SK-N-SH (cell line): ENCODE measurements around the gene MCC. TPM values are rescaled to one million over a fixed set of nuclear protein-coding genes. Genes with fewer than 3 reads are reported as not detected.

Experiments used
- CTCF ChIA-PET: fragments of 300-600, 350-600 bp; formaldehyde crosslinking; extraction: SDS; loops from one replicate; lab custom pipeline; 2021; lab: Yijun Ruan, JAX
- POLR2A ChIA-PET: fragments of 350-600 bp; sonication (Branson Sonifier 250); formaldehyde crosslinking; extraction: SDS; loops from one replicate; lab custom pipeline; 2020; ENCODE audit warnings: antibody characterized with exemption, inconsistent platforms; lab: Yijun Ruan, JAX
- DNase-seq: peaks from one replicate; pipeline ENCODE4 v3.0.0; 2012
- H2AFZ ChIP-seq: fragments of 200-600 bp; sonication (generic); 2 replicates; pipeline ENCODE4 v1.8.1; 2016; ENCODE audit warnings: antibody characterized with exemption, mild to moderate bottlenecking, low read depth
- H3F3A ChIP-seq: fragments of 200-600 bp; sonication (generic); replicated peaks from 2 replicates; pipeline ENCODE3; 2016; ENCODE audit warnings: antibody characterized with exemption, mild to moderate bottlenecking; ENCODE audit not compliant: insufficient read depth
- H3K27ac ChIP-seq, 2 experiments: fragments of 200-500 bp in 1 of 2; fragments of 200-600 bp in 1 of 2; sonication (Bioruptor generic) in 1 of 2; sonication (generic), shearing (Covaris generic) in 1 of 2; 2 replicates each; pipeline versions ENCODE4 v1.5.1 to v1.6.1; 2014 to 2016; ENCODE audit warnings: low read depth in 2 of 2, inconsistent platforms in 1 of 2, low read length in 1 of 2, mild to moderate bottlenecking in 1 of 2, mixed read lengths in 1 of 2
- H3K27me3 ChIP-seq: fragments of 200-600 bp; sonication (generic), shearing (Covaris generic); 2 replicates; pipeline ENCODE4 v1.6.1; 2016; ENCODE audit warnings: mixed run types; ENCODE audit not compliant: insufficient read depth
- H3K36me3 ChIP-seq, 2 experiments: fragments of 200-500 bp in 1 of 2; fragments of 200-600 bp in 1 of 2; sonication (Bioruptor generic) in 1 of 2; sonication (generic) in 1 of 2; replicated peaks in 1 of 2; 2 replicates each; pipeline versions ENCODE3 to v1.5.1; 2014 to 2016; ENCODE audit warnings: low read length in 1 of 2, mild to moderate bottlenecking in 1 of 2; ENCODE audit not compliant: insufficient read depth in 2 of 2, control insufficient read depth in 1 of 2
- H3K4me1 ChIP-seq, 2 experiments: fragments of 200-500 bp in 1 of 2; fragments of 200-600 bp in 1 of 2; sonication (Bioruptor generic) in 1 of 2; sonication (generic), shearing (Covaris generic) in 1 of 2; 2 replicates each; pipeline versions ENCODE4 v1.5.1 to v1.6.1; 2014 to 2016; ENCODE audit warnings: low read depth in 1 of 2, low read length in 1 of 2, mixed run types in 1 of 2; ENCODE audit not compliant: insufficient read depth in 2 of 2, control insufficient read depth in 1 of 2
- H3K4me2 ChIP-seq: fragments of 200-600 bp; sonication (generic), shearing (Covaris generic); 2 replicates; pipeline ENCODE4 v1.6.1; 2017; ENCODE audit warnings: mixed run types
- H3K4me3 ChIP-seq, 2 experiments: fragments of 200-500 bp in 1 of 2; fragments of 200-600 bp in 1 of 2; sonication (Bioruptor generic) in 1 of 2; sonication (generic), shearing (Covaris generic) in 1 of 2; 2 replicates each; pipeline versions ENCODE4 v1.5.1 to v1.8.1; 2014 to 2016; ENCODE audit warnings: low read depth in 2 of 2, inconsistent platforms in 1 of 2, low read length in 1 of 2, mild to moderate bottlenecking in 1 of 2, mixed read lengths in 1 of 2, moderate library complexity in 1 of 2
- H3K79me2 ChIP-seq: fragments of 200-600 bp; sonication (generic); 2 replicates; pipeline ENCODE4 v1.8.1; 2017; ENCODE audit warnings: mild to moderate bottlenecking; ENCODE audit not compliant: insufficient read depth
- H3K9ac ChIP-seq: fragments of 200-600 bp; sonication (generic); 2 replicates; pipeline ENCODE4 v1.6.1; 2017; ENCODE audit warnings: mixed run types
- H3K9me2 ChIP-seq: fragments of 200-600 bp; sonication (generic); 2 replicates; pipeline ENCODE4 v1.6.1; 2017; ENCODE audit warnings: mixed run types
- H3K9me3 ChIP-seq: fragments of 200-600 bp; sonication (generic); 2 replicates; pipeline ENCODE4 v1.6.1; 2017; ENCODE audit warnings: mixed run types, mild to moderate bottlenecking, moderate library complexity
- H4K20me1 ChIP-seq: fragments of 200-600 bp; sonication (generic); 2 replicates; pipeline ENCODE4 v1.6.1; 2017; ENCODE audit warnings: mild to moderate bottlenecking, mixed run types; ENCODE audit not compliant: insufficient read depth
- CHD2 ChIP-seq: fragments of 150-350 bp; IDR thresholded peaks from 2 replicates; pipeline ENCODE4 v1.6.1; 2018; ENCODE audit warnings: low read length; ENCODE audit not compliant: partially characterized antibody
- CTCF ChIP-seq: fragments of 200-600 bp; sonication (generic); IDR thresholded peaks from 2 replicates; pipeline ENCODE4 v1.6.1; 2017; ENCODE audit warnings: antibody characterized with exemption, mild to moderate bottlenecking, moderate library complexity
- FOSL2 ChIP-seq: IDR thresholded peaks from 2 replicates; pipeline ENCODE4 v1.4.0; 2012; ENCODE audit warnings: low read depth, mild to moderate bottlenecking, moderate library complexity, borderline replicate concordance
- FOXM1 ChIP-seq: IDR thresholded peaks from 2 replicates; pipeline ENCODE4 v1.4.0; 2012; ENCODE audit warnings: low read depth, mild to moderate bottlenecking
- JUND ChIP-seq: IDR thresholded peaks from 2 replicates; pipeline ENCODE4 v1.4.0; 2012
- MAX ChIP-seq: IDR thresholded peaks from 2 replicates; pipeline ENCODE4 v1.4.0; 2012; ENCODE audit warnings: low read depth
- MEF2A ChIP-seq: IDR thresholded peaks from 2 replicates; pipeline ENCODE4 v1.4.0; 2012; ENCODE audit warnings: low read depth, borderline replicate concordance
- NFIC ChIP-seq: IDR thresholded peaks from 2 replicates; pipeline ENCODE4 v1.4.0; 2012; ENCODE audit warnings: borderline replicate concordance
- POLR2AphosphoS5 ChIP-seq: IDR thresholded peaks from 2 replicates; pipeline ENCODE4 v1.6.1; 2012; ENCODE audit warnings: low read depth, low read length
- REST ChIP-seq: IDR thresholded peaks from 2 replicates; pipeline ENCODE4 v1.6.1; 2012; ENCODE audit warnings: mild to moderate bottlenecking, low read depth, low read length, moderate library complexity
- RXRA ChIP-seq: IDR thresholded peaks from 2 replicates; pipeline ENCODE4 v1.4.0; 2012; ENCODE audit warnings: low read depth, mild to moderate bottlenecking, borderline replicate concordance
- SMC3 ChIP-seq: IDR thresholded peaks from 2 replicates; pipeline ENCODE4 v1.6.1; 2012; ENCODE audit warnings: low read depth, low read length, improper control_type of control experiment
- TCF12 ChIP-seq: IDR thresholded peaks from 2 replicates; pipeline ENCODE4 v1.4.0; 2012
- TEAD4 ChIP-seq: IDR thresholded peaks from 2 replicates; pipeline ENCODE4 v1.4.0; 2012; ENCODE audit warnings: mild to moderate bottlenecking, borderline replicate concordance; ENCODE audit not compliant: insufficient read depth
- USF1 ChIP-seq: IDR thresholded peaks from 2 replicates; pipeline ENCODE4 v1.4.0; 2012; ENCODE audit warnings: low read depth, borderline replicate concordance
- YY1 ChIP-seq: IDR thresholded peaks from 2 replicates; pipeline ENCODE4 v1.4.0; 2012; ENCODE audit warnings: low read depth, mild to moderate bottlenecking
- WGBS: methylation state at CpG from one replicate; pipeline ENCODE4 v1.1.6; 2017; ENCODE audit warnings: low lambda C conversion rate; 5-methylcytosine and 5-hydroxymethylcytosine counted together
- polyA plus RNA-seq, 3 experiments: library from polyadenylated mRNA; depleted of rRNA; stranded (reverse); fragments of >200 nt; gene quantifications; 2 replicates each; pipeline ENCODE4 v1.2.3, GENCODE V29; 2012
- TF ChIP-seq, protein P1 (sequence below): fragments of 150-350 bp; IDR thresholded peaks from 2 replicates; pipeline ENCODE4 v1.6.1; 2016; ENCODE audit warnings: mild to moderate bottlenecking, low read depth, low read length

MCC gene
- polyA plus RNA-seq, 1 of the 3 experiments (the other 2 are of a cell fraction) = 3.6 TPM

DNA sequence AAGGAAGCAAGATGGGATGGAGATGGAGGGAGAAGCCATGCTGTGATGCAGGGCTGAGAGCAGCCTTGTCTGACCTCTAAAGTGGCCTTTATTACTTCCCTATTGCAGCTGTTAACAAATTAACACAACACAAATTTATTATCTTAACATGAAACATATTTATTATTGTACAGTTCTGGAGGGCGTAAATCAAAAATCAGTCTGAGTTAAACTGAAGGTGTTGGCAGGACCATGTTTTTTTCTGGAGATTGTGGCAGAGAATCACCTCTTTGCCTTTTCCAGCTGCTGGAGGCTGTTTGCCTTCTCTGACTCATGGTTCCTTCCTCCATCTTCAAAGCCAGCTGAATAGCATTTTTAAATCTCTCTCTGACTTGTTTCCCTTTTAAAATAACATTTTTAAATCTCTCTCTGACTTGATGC lies 7.2 kb upstream of the MCC start:
- H3K9me2 ChIP-seq = no peaks in the 10 kb centered on the region
- no peak overlapping the region for H3K27ac ChIP-seq
- H3K9ac ChIP-seq = no peak overlapping the region
- POLR2A ChIA-PET = no interaction called here
- H3F3A ChIP-seq = no peaks in the 10 kb centered on the region
- H3K9me3 ChIP-seq = peaks cover 4% of the 10 kb centered on the region; the same call in 1 of the 2 replicates
- CTCF ChIA-PET = interaction anchor here (0.9 kb wide), 1 partner anchor 116 kb away, joined by 3 read pairs; no protein-coding TSS in a partner anchor
- DNase-seq = no peak
- no peaks in the 10 kb centered on the region for H3K79me2 ChIP-seq
- H3K27me3 ChIP-seq = no peaks in the 10 kb centered on the region; the same call in 1 of the 2 replicates
- H3K36me3 ChIP-seq = no peaks in the 10 kb centered on the region
- H3K4me1 ChIP-seq = no peaks in the 10 kb centered on the region; a peak in 1 of 4 replicates
- TF ChIP-seq MEF2A (no peak), FOXM1 (no peak), TCF12 (no peak), NFIC (no peak), RXRA (no peak), CTCF (no peak), REST (no peak), MAX (no peak), YY1 (no peak), FOSL2 (no peak), POLR2AphosphoS5 (no peak)
- no peak overlapping the region for H3K4me2 ChIP-seq
- WGBS = 45% methylated on average over 1 of the region's 1 CpG
- no peak overlapping the region for H2AFZ ChIP-seq
- no peak overlapping the region for H3K4me3 ChIP-seq
- no peaks in the 10 kb centered on the region for H4K20me1 ChIP-seq

GRCh38 chr5:113493446-113493845 lies 5.2 kb upstream of the MCC start:
- WGBS = 90% methylated on average over 1 of the region's 1 CpG
- CTCF ChIA-PET = interaction anchor here (0.6 to 1.2 kb wide), 2 partner anchors 113 to 1987 kb away, joined by 3 to 4 read pairs; no protein-coding TSS in a partner anchor
- no peak for DNase-seq
- TF ChIP-seq, protein P1, sequence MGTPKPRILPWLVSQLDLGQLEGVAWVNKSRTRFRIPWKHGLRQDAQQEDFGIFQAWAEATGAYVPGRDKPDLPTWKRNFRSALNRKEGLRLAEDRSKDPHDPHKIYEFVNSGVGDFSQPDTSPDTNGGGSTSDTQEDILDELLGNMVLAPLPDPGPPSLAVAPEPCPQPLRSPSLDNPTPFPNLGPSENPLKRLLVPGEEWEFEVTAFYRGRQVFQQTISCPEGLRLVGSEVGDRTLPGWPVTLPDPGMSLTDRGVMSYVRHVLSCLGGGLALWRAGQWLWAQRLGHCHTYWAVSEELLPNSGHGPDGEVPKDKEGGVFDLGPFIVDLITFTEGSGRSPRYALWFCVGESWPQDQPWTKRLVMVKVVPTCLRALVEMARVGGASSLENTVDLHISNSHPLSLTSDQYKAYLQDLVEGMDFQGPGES = no peak
- no peak for TF ChIP-seq YY1
- no peak for TF ChIP-seq REST
- TF ChIP-seq CHD2 = no peak
- TF ChIP-seq JUND = no peak
- no peak for TF ChIP-seq SMC3
- TF ChIP-seq TEAD4 = no peak
- TF ChIP-seq USF1 = no peak

More at GRCh38 chr5:113493446-113493845, 5.2 kb upstream of the MCC start:
- no peak overlapping the region for H3K27ac ChIP-seq
- H3K4me2 ChIP-seq = no peak overlapping the region
- no peaks in the 10 kb centered on the region for H3K79me2 ChIP-seq
- H3K9me3 ChIP-seq = peaks cover 8% of the 10 kb centered on the region; the same call in 1 of the 2 replicates
- H3K9me2 ChIP-seq = no peaks in the 10 kb centered on the region
- no peaks in the 10 kb centered on the region for H4K20me1 ChIP-seq
- H3K4me1 ChIP-seq = peaks cover 5% of the 10 kb centered on the region in 2 experiments; a peak in 3 of 4 replicates
- no peak overlapping the region for H3K9ac ChIP-seq
- POLR2A ChIA-PET = no interaction called here
- H3F3A ChIP-seq = peaks cover 8% of the 10 kb centered on the region
- H2AFZ ChIP-seq = no peak overlapping the region
- no peaks in the 10 kb centered on the region for H3K36me3 ChIP-seq
- no peak overlapping the region for H3K4me3 ChIP-seq
- H3K27me3 ChIP-seq = no peaks in the 10 kb centered on the region; the same call in 1 of the 2 replicates
